ENCODE results near the gene PTPN11. TPM values are rescaled to one million over a fixed set of nuclear protein-coding genes. Genes with fewer than 3 reads are reported as not detected.
A peak's percentile ranks its signal among the peaks of the same experiment; 100 is the strongest.

Gene PTPN11
- polyA plus RNA-seq, 2 of the 4 experiments (the other 2 are of a cell fraction) = 78.6 to 194 TPM

- no peaks in the 10 kb centered on the region for H3K9me3 ChIP-seq
- H3K4me2 ChIP-seq = peak overlapping the region; percentile 77
- H3K27ac ChIP-seq = no peak overlapping the region
- FAIRE-seq = no peak
- 65% methylated on average over 3 of the region's 3 CpGs for WGBS (ENCODE audit: missing lambda C conversion rate)
- ChIA-PET CTCF (interaction anchor here (0.6 to 1.5 kb wide), 3 partner anchors 10 to 301 kb away, joined by 3 to 5 read pairs (median 3); no protein-coding TSS in a partner anchor), POLR2A (no interaction called here)
- no peak overlapping the region for H3K4me3 ChIP-seq
- TF ChIP-seq BHLHE40 (IDR thresholded peaks at IDR 0.05; ENCODE audit: low read depth, low read length) (no peak), ZNF302 (CRISPR knock-in tag; IDR thresholded peaks at IDR 0.05) (no peak), ESRRA (IDR thresholded peaks at IDR 0.05; ENCODE audit: borderline replicate concordance, low read length) (no peak), PHF8 (IDR thresholded peaks at IDR 0.05; ENCODE audit: borderline replicate concordance, low read depth) (no peak), E2F6 (IDR thresholded peaks at IDR 0.05; ENCODE audit: borderline replicate concordance, low read depth) (no peak), NR3C1 (IDR thresholded peaks at IDR 0.05) (no peak), MAZ (IDR thresholded peaks at IDR 0.05; ENCODE audit: borderline replicate concordance, low read depth, low read length) (no peak)
- DNase-seq (ENCODE audit: low read depth in 1 of 2, low spot score in 1 of 2) = no peak
- ATAC-seq = no peak
- H3K4me1 ChIP-seq = peaks cover 25% of the 10 kb centered on the region
These were observed 2.0 kb downstream of the PTPN11 start for GRCh38 chr12:112420740-112421139.

- DNase-seq (ENCODE audit: low read depth in 1 of 2, low spot score in 1 of 2) (no peak), FAIRE-seq (no peak), ATAC-seq (no peak)
- CTCF ChIA-PET = interaction anchor here (1.1 kb wide), 1 partner anchor 14 kb away, joined by 3 read pairs; no protein-coding TSS in a partner anchor
- Histone ChIP-seq H3K4me1 (peaks cover 25% of the 10 kb centered on the region), H3K9me3 (no peaks in the 10 kb centered on the region), H3K27ac (no peak overlapping the region), H3K4me3 (no peak overlapping the region), H3K4me2 (no peak overlapping the region; the same call in 2 of the 3 replicates)
- no peak for TF ChIP-seq GATA3 (IDR thresholded peaks at IDR 0.05; ENCODE audit: borderline replicate concordance)
- no peak for TF ChIP-seq E2F6 (IDR thresholded peaks at IDR 0.05; ENCODE audit: borderline replicate concordance, low read depth)
- TF ChIP-seq FOSB (CRISPR knock-in tag; IDR thresholded peaks at IDR 0.05) = no peak
- no peak for TF ChIP-seq POLR2A (IDR thresholded peaks at IDR 0.05; ENCODE audit: low read length)
- TF ChIP-seq CHD2 (IDR thresholded peaks at IDR 0.05; ENCODE audit: low read length, partially characterized antibody) = no peak
- WGBS (ENCODE audit: missing lambda C conversion rate) = 100% methylated on average over 1 of the region's 1 CpG
- POLR2A ChIA-PET = no interaction called here
These were observed 2.6 kb downstream of the PTPN11 start for GRCh38 chr12:112421363-112421762.

- H3K4me3 ChIP-seq = no peak overlapping the region
- no peak for FAIRE-seq
- peak overlapping the region; percentile 23; the same call in 1 of the 3 replicates for H3K4me2 ChIP-seq
- TF ChIP-seq POLR2AphosphoS2 (conservative IDR thresholded peaks at IDR 0.05; ENCODE audit: low read length) = 0 out of 2 replicates have a peak, but pooled peaks have one; percentile 70
- no peak for TF ChIP-seq CHD4 (IDR thresholded peaks at IDR 0.05; ENCODE audit: borderline replicate concordance)
- H3K9me3 ChIP-seq = no peaks in the 10 kb centered on the region
- ChIA-PET POLR2A (no interaction called here), CTCF (interaction anchor here (0.6 kb wide), 2 partner anchors 278 to 1729 kb away, joined by 3 read pairs; no protein-coding TSS in a partner anchor)
- H3K27ac ChIP-seq = no peak overlapping the region
- 64% methylated on average over 5 of the region's 5 CpGs for WGBS (ENCODE audit: missing lambda C conversion rate)
- peaks cover 25% of the 10 kb centered on the region for H3K4me1 ChIP-seq
- no peak for DNase-seq (ENCODE audit: low read depth in 1 of 2, low spot score in 1 of 2)
- no peak for ATAC-seq
These were observed 3.8 kb downstream of the PTPN11 start for GRCh38 chr12:112422531-112422930.

GRCh38 chr12:112424126-112424525, 5.4 kb downstream of the PTPN11 start:
- TF ChIP-seq HOXB5 (CRISPR knock-in tag; IDR thresholded peaks at IDR 0.05) (no peak), FOSB (CRISPR knock-in tag; IDR thresholded peaks at IDR 0.05) (no peak)
- WGBS (ENCODE audit: missing lambda C conversion rate) = 93% methylated on average over 3 of the region's 3 CpGs
- DNase-seq (ENCODE audit: low read depth in 1 of 2, low spot score in 1 of 2) = no peak
- ATAC-seq = no peak
- H3K4me3 ChIP-seq = no peak overlapping the region
- no peaks in the 10 kb centered on the region for H3K9me3 ChIP-seq
- FAIRE-seq = no peak
- ChIA-PET POLR2A (no interaction called here), CTCF (interaction anchor here (0.7 to 1.4 kb wide), 3 partner anchors 10 to 530 kb away, joined by 3 to 4 read pairs (median 3); no protein-coding TSS in a partner anchor)
- H3K4me1 ChIP-seq = peaks cover 23% of the 10 kb centered on the region
- H3K4me2 ChIP-seq = no peak overlapping the region
- H3K27ac ChIP-seq = no peak overlapping the region
